Activated CD4-positive, alpha-beta T cell treated with anti-CD3 and anti-CD28 coated beads, Interleukin-2, amount 50 U/mL, for 48 hours (primary cell): ENCODE data around the gene KIF5B.
"Not testable (repeated sequence)": the region's sequence is repeated elsewhere in the genome, so short reads cannot be mapped to it uniquely, and the experiment has no call there.

Experiments
- DNase-seq, 2 experiments: peaks; one replicate each; pipeline ENCODE4 v3.0.0-alpha.2; 2020

Gene KIF5B

GRCh38 chr10:32059472-32059871 lies 3.2 kb upstream of the KIF5B start:
- no peak for DNase-seq

- no peak for DNase-seq
Measured at GRCh38 chr10:32057036-32057372, 779 bp upstream of the KIF5B start.

GRCh38 chr10:32055478-32056135 lies 618 bp downstream of the KIF5B start:
- peak; percentile 59 to 64 for DNase-seq

GRCh38 chr10:32054094-32054493 lies 2.1 kb downstream of the KIF5B start:
- DNase-seq: no peak

GRCh38 chr10:32053392-32053791 lies 2.8 kb downstream of the KIF5B start:
- not testable (repeated sequence) for DNase-seq

- no peak for DNase-seq
Measured at GRCh38 chr10:32051926-32052325, 4.3 kb downstream of the KIF5B start.

- DNase-seq: no peak
Measured at GRCh38 chr10:32050177-32050576, 6.0 kb downstream of the KIF5B start.

GRCh38 chr10:32049113-32049512 lies 7.1 kb downstream of the KIF5B start:
- no peak for DNase-seq

- no peak for DNase-seq
Measured at GRCh38 chr10:32048282-32048681, 7.9 kb downstream of the KIF5B start.

- no peak for DNase-seq
Measured at GRCh38 chr10:32047881-32048280, 8.3 kb downstream of the KIF5B start.

- no peak for DNase-seq
Measured at GRCh38 chr10:32046151-32046550, 10.1 kb downstream of the KIF5B start.

- DNase-seq: not testable (repeated sequence)
Measured at GRCh38 chr10:32042730-32043129, 13.5 kb downstream of the KIF5B start.

- no peak for DNase-seq
Measured at GRCh38 chr10:32041290-32042028, 14.8 kb downstream of the KIF5B start.

- no peak for DNase-seq
Measured at GRCh38 chr10:32039734-32040133, 16.5 kb downstream of the KIF5B start.

GRCh38 chr10:32038777-32039176 lies 17.4 kb downstream of the KIF5B start:
- no peak for DNase-seq

GRCh38 chr10:32036922-32037321 lies 19.3 kb downstream of the KIF5B start:
- DNase-seq: no peak

- DNase-seq: no peak
Measured at GRCh38 chr10:32035038-32035437, 21.2 kb downstream of the KIF5B start.

GRCh38 chr10:32033171-32033570 lies 23.1 kb downstream of the KIF5B start:
- no peak for DNase-seq

GRCh38 chr10:32031920-32032319 lies 24.3 kb downstream of the KIF5B start:
- DNase-seq: no peak

- DNase-seq: no peak
Measured at GRCh38 chr10:32031424-32031823, 24.8 kb downstream of the KIF5B start.

- DNase-seq: no peak
Measured at GRCh38 chr10:32028710-32029109, 27.5 kb downstream of the KIF5B start.

- no peak for DNase-seq
Measured at GRCh38 chr10:32023264-32023663, 33.0 kb downstream of the KIF5B start.

GRCh38 chr10:32017044-32017443 lies 39.2 kb downstream of the KIF5B start:
- no peak for DNase-seq

GRCh38 chr10:32015386-32015785 lies 40.8 kb downstream of the KIF5B start:
- DNase-seq: no peak

- no peak for DNase-seq
Measured at GRCh38 chr10:32007026-32007425, 49.2 kb downstream of the KIF5B start.
